HK-2 (cell line): ENCODE data around the gene ANTKMT.

Source experiments
- DNase-seq: peaks from one replicate; pipeline ENCODE4 v3.0.0-alpha.2; 2018; ENCODE audit not compliant: unreplicated experiment

ANTKMT gene

DNA sequence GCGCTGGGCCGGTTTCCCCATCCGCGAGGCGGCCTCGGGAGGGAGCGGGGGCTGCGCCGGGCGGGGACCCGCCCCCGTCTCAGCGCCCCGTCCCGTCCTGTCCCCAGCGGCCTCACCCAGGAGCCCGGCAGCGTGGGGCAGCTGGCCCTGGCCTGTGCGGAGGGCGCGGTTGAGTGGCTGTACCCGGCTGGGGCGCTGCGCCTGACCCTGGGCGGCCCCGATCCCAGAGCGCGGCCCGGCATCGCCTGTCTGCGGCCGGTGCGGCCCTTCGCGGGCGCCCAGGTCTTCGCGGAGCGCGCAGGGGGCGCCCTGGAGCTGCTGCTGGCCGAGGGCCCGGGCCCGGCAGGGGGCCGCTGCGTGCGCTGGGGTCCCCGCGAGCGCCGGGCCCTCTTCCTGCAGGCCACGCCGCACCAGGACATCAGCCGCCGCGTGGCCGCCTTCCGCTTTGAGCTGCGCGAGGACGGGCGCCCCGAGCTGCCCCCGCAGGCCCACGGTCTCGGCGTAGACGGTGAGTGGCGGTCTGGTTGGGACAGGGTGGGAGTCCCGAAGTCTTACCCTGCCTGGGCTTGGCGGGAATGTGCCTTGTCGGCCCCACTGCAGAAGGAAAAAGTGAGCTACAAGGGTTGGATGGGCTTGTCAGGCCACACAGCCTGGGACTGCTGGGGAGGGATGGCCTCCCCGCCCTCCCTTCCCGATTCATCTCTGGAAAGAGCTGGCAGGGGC, 5.3 kb upstream of the ANTKMT start:
- no peak for DNase-seq

DNA sequence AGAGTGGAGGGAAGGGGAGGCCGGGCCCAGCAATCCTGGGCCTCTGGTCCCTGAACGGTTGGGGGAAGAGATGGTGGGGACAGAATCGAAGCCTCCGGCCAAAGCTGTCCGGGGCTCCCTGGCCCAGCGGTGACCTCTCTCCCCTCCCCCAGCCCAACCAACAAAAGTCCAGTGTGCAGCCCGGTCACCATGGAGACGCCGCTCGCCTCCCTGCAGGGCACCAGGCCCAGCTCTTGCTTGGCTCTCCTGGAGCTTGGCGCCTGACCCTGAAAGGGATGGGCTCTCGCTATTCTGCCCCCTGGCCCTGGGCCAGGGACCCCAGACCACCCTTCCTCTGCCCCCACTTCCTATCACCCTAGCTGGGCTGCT, 4.8 kb upstream of the ANTKMT start:
- peak; percentile 43 for DNase-seq

DNA sequence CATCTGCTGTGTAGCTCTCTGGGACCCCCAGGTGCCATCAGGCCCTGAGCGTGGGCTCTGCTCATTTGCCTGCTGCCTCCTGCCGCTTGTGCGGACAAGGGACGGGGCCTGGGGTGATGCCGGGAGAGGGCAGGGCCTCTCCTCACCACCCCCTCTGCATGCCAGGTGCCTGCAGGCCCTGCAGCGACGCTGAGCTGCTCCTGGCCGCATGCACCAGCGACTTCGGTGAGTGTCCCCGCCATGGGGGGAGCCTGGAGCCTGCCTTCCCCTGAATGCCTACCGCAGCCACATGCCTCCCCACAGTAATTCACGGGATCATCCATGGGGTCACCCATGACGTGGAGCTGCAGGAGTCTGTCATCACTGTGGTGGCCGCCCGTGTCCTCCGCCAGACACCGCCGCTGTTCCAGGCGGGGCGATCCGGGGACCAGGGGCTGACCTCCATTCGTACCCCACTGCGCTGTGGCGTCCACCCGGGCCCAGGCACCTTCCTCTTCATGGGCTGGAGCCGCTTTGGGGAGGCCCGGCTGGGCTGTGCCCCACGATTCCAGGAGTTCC, 4.1 kb upstream of the ANTKMT start:
- no peak for DNase-seq

DNA sequence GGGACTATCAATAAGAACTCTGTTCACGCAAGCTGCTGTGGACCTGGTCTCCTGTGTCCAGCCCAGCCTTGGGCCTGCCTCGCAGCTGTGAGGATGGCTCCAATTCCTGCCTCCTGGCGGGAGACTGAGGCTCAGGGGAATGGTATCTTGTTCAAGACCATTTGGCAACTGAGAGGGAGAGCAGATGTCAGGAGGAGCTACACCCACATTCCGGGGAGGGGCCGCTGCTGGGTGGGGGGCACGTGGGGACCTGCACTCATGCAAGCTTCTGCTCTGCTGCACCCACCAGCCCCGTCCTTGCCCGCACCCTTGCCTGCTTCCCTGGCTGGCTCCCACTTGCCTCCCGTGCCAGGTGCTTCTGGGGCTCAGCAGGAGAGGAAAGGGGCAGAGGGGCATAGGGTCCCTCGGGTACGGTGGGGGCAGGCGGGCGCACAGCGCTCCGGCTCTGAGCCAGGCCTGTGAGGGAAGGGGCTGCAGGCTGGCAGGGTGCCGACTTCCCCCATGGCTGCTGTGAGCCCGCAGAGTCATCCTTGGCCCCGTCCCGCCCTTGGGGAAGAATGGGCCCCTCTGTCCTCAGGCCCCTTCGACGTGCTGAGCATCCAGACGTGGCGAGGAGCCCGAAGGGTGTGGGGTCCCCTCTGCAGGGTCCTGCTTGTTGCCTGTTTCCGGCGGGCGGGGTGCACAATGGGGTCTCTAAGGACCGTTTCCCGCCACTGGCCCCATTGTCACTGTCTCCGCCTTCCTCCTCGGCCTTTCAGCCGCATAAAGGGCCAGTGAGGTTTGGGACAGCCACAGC, 3.3 kb upstream of the ANTKMT start:
- no peak for DNase-seq

DNA sequence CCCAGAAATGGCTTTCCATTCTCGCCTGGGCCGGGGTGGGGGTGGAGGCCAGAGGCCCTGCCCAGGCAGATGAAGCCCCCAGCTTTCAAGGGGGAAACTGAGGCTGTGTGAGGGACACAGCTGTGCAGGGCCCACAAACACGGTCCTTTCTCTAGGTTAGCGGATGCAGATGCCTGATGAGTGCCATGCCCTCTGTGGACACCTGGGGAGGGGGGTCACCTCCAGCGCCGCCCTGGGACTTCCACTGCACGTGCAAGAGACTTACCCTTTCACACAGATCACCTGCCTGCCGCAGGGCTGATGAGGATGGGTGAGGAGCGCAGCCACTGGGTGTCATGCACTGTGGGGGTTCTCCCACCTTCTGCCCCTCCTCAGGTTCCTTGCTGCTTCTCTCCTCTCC, 2.6 kb upstream of the ANTKMT start:
- no peak for DNase-seq

DNA sequence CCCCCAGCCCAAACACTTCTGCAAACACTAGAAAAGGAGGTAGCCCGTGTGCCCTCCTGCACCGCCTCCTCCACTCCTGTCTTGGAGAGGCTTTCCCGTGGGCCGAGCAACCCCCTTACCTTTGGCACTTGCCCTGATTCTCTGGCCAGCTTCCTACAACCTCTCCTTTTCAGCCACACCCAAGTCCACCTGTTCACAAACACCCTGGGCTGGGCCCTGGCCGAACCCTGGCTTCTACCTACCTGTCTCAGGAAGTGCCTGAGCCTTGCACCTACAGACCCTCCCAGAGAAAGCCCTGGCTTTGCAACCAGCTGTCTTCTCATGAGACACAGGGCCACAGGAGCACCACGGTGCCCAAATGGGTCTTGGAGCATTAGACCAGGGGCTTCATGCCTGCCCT, 2.0 kb upstream of the ANTKMT start:
- DNase-seq, result no peak

DNA sequence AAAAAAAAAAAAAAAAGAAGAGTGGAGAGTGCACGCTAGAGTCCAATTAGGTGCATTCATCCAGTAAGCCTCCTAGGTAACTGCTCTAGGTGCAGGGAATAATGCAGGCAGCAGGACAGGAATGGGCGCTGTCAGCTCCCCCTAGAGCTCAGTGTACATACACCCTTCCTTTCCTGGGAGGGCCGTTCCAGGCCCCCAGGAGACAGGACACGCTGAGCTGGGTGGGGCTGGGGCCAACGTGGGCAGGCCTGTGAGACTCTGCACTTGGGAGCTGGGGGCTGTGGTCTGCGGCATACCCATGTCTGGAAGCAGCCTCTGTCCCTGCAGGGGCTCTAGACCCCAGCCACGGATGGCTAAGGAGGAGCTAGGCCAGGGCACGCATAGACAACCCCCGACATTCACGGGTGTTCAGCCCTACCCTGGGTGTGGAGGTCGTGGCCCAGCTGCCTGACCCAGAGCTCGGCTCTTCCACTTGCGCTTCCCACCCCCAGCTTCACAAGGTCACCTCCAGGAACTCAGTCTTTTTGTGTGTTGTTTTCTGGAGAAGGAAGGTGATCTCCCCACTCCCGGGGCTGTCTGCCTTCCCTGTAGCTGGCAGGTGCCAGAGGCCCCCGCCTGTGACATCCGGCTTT, 1.0 kb upstream of the ANTKMT start:
- DNase-seq, result peak; percentile 45

DNA sequence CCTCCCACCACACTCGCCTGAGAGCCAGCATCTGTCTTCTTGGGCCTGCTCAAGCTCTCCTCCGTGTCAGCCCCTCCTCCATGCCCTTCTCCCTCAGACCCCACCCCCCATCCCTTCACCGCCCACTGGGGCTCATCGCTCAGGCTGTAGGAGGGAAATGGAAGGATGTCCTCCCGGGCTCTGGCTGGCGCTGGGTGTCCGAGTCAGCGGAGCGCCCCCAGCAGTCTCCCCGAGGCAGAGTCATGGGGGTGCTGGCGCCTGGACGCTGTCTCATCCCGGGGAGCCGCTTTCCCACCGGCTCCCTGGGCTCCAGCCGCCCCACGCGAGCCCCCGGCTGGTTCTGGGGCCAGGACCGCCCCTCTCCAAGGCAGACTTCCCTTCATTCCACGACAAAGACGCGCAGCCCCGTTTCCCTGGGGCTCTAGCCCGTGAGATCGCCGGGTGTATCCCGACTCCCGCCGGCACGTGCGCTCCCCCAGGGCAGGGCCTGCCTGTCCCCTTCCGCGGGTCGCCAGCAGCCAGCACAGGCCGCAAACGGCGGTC, 428 bp upstream of the ANTKMT start:
- DNase-seq, result peak; percentile 77

DNA sequence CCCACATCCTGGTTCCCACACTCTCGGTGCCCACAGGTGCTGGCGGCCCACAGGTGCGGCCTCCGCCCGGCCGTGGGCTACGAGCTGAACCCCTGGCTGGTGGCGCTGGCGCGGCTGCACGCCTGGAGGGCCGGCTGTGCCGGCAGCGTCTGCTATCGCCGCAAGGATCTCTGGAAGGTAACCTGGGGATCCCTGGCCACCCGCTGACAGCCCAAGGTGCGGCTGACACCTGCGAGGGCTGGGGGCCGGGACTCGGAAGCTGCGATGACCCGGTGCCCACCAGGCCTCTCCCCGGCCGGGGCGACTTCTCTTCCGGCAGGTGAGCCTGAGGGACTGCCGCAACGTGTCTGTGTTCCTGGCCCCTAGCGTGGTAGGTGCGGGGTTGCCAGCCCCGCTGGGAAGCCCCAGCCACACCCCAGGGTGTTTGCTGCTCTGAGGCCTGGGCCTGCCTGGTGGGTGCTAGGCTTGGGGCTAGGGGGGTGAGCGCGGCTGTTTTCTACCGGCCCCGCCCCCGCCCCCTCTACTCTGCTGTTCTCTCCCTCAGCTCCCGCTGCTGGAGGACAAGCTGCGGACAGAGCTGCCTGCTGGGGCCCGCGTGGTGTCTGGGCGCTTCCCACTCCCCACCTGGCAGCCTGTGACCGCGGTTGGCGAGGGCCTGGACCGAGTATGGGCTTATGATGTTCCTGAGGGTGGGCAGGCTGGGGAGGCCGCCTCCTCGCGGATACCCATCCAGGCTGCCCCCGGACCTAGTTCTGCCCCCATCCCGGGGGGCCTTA, 1.0 kb downstream of the ANTKMT start:
- DNase-seq, result no peak

DNA sequence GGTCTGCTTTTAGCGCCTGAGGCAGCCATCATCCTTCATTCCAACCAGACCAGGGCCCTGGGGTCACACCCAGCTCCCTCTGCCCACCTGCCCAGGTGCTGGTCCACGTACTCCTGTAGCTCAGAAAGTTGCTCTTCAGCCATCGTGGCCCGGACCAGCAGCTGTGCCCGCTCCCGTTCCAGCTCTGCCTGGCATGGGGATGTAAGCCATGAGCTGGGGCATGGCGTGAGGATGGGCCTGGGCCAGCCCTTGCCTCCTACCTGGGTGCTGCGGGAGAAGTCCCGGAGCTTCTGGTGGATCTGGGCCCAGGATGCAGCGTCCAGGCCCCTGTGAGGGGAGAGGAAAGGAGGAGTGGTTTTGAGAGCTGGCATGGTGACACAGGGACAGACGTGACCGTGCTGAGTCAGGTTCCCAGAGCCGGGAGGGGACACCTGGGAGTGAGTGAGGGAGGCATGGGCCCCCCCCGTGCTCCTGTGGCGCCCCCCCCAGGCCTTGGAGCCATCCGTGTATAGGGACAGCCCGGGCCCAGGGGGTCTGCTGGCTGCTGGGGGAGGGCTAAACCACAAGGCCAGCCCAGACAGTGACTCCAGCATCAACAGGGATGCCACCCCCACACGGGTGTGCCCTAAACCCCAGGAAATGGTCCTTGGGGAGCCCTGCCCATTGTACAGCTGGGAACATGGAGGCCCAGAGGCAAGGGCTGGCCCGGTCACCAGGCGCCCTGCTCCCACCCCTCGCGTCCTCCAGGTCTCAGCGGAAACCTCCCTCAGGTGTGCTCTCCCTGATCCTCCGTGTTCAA, 2.1 kb downstream of the ANTKMT start:
- DNase-seq, result no peak

DNA sequence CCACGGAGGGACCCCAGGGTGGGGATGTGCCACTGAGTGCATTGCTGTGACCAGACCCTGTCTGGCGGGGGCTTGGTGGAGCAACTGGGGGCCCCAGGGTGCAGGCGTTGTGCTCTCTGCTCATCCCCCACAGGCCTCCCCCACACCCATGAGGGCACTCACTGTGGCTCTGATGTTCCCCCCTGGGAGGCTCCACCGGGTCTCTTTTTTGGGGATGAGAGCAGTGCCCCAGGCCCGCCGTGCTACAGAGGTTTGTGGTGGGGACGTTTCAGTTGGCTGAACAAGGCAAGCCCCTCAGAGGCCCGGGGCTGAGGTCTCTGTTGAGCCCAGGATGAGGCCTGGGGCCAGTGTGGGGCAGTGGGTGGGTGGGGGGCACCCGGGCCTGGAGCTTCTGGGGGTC, 2.7 kb downstream of the ANTKMT start:
- DNase-seq, result no peak

DNA sequence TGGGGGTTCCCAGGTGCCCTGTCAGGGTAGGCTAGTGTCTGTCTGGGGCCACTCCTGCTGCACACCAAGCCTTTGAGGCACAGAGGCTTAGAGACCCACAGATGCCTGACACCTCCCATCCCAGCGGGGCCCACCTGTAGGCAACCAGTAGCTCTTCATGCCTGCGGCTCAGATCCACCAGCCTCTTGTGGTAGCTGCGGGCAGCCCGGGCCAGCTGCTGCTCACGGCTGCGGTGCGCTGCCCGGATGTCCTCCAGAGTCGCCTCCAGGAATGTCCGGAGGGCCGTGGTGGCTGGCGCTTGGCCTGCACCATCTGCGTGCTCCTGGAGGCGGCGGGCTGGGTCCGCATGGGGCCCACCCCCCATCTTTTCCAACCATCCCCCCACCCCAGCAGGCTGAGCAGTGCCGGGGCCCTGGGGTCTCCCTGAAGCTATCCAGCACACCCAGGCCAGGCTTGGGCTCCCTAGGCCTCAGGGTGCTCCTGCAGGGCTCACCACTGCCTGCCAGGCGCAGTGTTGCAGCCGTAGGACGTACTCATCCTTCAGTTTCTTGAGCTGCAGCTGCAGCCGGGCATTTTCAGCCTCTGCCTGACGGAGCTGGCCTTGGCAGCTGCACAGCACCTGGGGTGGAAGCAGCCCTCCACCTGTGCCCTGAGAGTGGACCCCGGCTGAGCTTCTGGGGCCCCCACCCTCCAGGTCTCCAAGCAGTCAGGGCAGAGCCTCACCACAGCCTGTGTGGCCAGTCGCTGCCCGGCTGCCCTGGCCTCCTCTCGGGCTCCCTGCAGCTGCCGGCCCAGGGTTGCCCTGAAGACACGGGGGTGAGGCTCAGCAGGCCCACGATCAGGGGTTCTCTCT, 3.5 kb downstream of the ANTKMT start:
- DNase-seq, result no peak

DNA sequence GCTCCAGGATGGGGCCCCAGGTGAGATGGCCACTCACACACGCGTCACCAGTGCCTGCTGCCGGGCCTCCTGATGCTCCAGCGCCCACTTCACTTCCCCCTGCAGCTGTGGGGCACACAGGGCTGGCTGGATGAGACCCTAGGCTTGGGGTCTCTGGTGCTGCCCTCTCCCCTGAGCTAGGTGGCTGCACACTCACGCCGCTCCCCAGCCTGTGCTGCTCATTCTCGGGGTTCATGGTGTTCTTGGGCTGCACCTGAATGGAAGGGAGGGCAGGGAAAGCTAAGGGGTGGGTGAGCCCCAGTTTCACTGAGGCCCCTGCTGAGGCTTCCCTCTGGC, 4.1 kb downstream of the ANTKMT start:
- no peak for DNase-seq

DNA sequence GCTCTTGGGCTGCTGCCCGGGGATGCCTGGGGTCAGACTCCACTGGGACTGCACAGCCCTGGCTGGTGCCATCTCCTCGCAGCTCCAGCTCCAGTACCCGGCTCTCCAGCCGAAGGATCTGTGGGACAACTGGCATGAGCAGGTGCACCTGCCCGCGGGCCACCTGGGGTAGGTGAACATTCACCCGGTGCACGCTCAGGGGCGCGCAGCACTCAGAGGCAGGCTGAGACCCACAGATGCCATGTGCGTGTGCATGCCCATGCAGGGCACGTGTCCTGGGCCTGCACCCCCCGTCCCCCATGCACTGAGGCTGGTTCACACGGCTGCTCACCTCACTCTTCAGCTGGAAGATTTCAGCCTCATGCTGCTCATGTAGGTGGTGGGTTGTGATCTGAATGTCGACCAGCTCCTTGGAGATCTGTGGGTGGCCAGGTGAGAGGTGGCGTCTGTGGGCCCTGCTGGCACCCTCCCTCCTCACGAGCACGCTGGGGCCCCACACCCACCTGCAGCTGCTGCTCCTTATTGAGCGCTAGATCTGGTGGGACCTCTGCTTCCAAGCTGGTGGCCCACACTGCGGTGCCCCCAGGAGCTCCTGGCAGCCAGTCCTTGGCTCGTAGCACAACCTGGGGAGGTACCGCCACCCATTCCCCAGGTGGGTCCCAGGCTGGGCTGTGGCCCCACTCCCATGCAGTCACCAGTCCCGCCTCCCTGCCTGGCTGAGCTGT, 4.7 kb downstream of the ANTKMT start:
- no peak for DNase-seq

DNA sequence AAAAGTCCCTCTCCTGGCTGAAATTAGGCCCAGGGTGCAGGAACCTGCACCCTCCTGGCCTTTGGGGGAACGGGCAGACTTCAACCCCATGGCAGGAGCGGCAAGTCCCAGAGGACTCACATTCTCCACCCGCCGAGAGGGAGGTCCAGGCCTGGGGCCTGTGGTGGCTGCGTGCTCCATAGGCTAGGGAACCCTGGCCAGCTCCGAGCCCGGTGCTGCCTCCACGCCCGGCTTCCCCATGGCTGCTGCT, 5.2 kb downstream of the ANTKMT start:
- no peak for DNase-seq

DNA sequence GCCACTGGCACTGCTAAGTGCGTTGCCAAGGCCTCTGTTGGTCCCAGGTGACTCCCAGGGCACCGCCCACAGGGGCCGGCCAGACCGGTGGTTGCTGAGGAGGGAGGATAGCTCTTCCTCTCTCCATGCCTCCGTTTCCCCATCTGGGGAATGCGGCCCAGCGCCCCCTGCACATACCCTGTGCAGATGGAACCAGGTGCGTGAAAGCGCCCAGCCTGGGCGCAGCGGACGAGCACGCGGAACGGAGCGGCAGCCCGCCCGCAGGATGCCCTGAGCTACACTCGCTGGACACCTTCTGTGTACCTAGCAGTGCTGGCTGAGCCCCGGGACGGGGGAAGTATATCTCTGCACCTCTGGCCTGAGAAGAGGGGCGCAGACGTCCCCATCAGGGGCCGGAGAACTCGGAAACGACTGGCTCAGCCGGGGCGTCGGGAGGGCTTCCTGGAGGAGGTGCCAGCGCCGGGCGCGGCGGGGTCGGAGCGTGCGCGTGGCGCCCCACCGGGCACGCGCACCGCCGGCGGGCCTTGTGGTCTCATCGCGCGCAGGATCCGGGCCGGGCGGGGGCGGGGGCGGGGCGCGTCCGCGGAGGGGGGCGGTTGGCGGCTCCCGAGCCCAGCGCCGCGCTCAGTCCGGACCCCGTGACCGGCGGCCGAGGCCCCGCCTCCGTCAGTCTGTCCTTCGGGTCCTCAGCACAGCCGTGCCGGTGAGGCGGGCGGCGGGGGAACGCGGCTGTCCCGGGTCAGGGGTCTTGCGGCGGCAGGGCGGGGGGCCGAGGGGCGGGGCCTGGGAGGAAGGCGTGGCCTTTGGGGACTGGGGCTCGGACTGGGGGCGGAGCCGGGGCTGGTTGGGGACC, 5.7 kb downstream of the ANTKMT start, which contains the start of the genes CCDC78 and HAGHL:
TSS of gene CCDC78 (minus strand) at position 6 of the 853 bp plus-strand sequence. CDS start 76 bp downstream, outside the sequence.
TSS of gene HAGHL (plus strand) at position 669 of the 853 bp plus-strand sequence. CDS start 404 bp downstream, outside the sequence.
- peak; percentile 46 for DNase-seq

DNA sequence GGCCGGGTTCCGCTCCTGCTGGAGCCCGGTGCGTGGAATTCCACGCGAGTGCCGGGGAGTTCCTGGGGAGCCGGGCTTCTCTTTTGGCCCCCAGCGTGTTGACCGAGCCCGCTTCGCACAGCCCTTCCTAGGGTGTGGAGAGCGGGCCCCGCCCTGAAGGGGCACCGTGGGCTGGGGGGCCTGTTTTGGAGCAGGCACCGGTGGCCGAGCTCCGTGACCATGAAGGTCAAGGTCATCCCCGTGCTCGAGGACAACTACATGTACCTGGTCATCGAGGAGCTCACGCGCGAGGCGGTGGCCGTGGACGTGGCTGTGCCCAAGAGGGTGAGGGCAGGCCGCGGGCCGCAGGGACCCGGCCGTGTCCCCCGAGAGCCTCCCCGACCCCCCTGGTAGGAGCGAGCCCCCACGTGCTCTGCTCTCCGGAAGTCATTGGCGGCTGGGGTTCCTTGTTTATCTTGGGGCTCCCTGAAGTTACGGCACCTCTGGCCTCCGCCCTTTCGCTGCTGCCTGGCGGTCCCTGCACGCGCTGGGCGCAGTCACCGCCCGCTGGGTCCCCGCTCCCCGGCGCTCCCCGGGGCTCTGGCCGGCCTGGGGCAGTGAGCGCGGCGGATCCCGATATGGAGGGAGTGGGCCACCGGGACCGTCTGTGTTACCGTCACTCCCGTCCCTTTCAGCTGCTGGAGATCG, 6.5 kb downstream of the ANTKMT start:
- DNase-seq, result no peak
